ENCODE data around the gene ITPR3.

ITPR3 gene

GRCh38 chr6:33671744-33672072 lies 50.6 kb downstream of the ITPR3 start:
- DNase-seq = no peak

- DNase-seq = no peak
These were observed 51.7 kb downstream of the ITPR3 start for GRCh38 chr6:33672808-33673207.

- DNase-seq = no peak
These were observed 52.7 kb downstream of the ITPR3 start for GRCh38 chr6:33673851-33674250.

GRCh38 chr6:33675968-33676367 lies 54.8 kb downstream of the ITPR3 start:
- no peak for DNase-seq

- no peak for DNase-seq
These were observed 55.5 kb downstream of the ITPR3 start for GRCh38 chr6:33676416-33677142.

- no peak for DNase-seq
These were observed 56.1 kb downstream of the ITPR3 start for GRCh38 chr6:33677143-33677660.

- no peak for DNase-seq
These were observed 56.6 kb downstream of the ITPR3 start for GRCh38 chr6:33677689-33678088.

- no peak for DNase-seq
These were observed 57.3 kb downstream of the ITPR3 start for GRCh38 chr6:33678233-33678931.

GRCh38 chr6:33678932-33679490 lies 57.9 kb downstream of the ITPR3 start:
- no peak for DNase-seq

- DNase-seq = no peak
These were observed 58.6 kb downstream of the ITPR3 start for GRCh38 chr6:33679761-33680160.

- DNase-seq = no peak
These were observed 61.2 kb downstream of the ITPR3 start for GRCh38 chr6:33682341-33682740.

- DNase-seq = no peak
These were observed 62.0 kb downstream of the ITPR3 start for GRCh38 chr6:33683051-33683571.

GRCh38 chr6:33683576-33684427 lies 62.7 kb downstream of the ITPR3 start:
- DNase-seq = no peak

GRCh38 chr6:33684428-33684896 lies 63.3 kb downstream of the ITPR3 start:
- DNase-seq = no peak

GRCh38 chr6:33684983-33685382 lies 63.9 kb downstream of the ITPR3 start:
- DNase-seq = no peak

- no peak for DNase-seq
These were observed 64.5 kb downstream of the ITPR3 start for GRCh38 chr6:33685411-33686224.

GRCh38 chr6:33686225-33686924 lies 65.3 kb downstream of the ITPR3 start:
- DNase-seq = no peak

GRCh38 chr6:33686981-33687975 lies 66.2 kb downstream of the ITPR3 start:
- DNase-seq = no peak

- DNase-seq = no peak
These were observed 66.9 kb downstream of the ITPR3 start for GRCh38 chr6:33688006-33688405.
